Activated T-cell treated with anti-CD3 and anti-CD28 coated beads, Interleukin-2, amount 50 U/mL, for 72 hours (primary cell): ENCODE data around the gene EFNA1. TPM values are rescaled to one million over a fixed set of nuclear protein-coding genes. Genes with fewer than 3 reads are reported as not detected.
A peak's percentile ranks its signal among the peaks of the same experiment; 100 is the strongest.

ENCODE experiments used
- ATAC-seq, 2 donors: fragments of 150-1000 bp; cut with Tn5 transposase; replicated peaks in 1 of 2; 2 replicates each; pipeline ENCODE4 v1.10.0; 2021; ENCODE audit warnings: moderate library complexity in 2 of 2, mild to moderate bottlenecking in 1 of 2
- DNase-seq, 2 donors: peaks; one replicate each; pipeline ENCODE4 v3.0.0; 2021 to 2022; ENCODE audit warnings: mixed read lengths in 1 of 2
- H3K27ac Mint-ChIP-seq: one replicate; pipeline ENCODE4 v1.8.0; 2022; ENCODE audit warnings: mild to moderate bottlenecking, moderate library complexity, mixed read lengths
- H3K27me3 Mint-ChIP-seq: one replicate; pipeline ENCODE4 v1.8.0; 2022; ENCODE audit warnings: low read depth, mixed read lengths
- H3K36me3 Mint-ChIP-seq, 2 donors: one replicate each; pipeline ENCODE4 v1.8.0; 2022; ENCODE audit warnings: mixed read lengths in 2 of 2, mild to moderate bottlenecking in 1 of 2; ENCODE audit not compliant: insufficient read depth in 2 of 2
- H3K4me1 Mint-ChIP-seq: one replicate; pipeline ENCODE4 v1.8.0; 2022; ENCODE audit warnings: low read depth, mixed read lengths
- H3K4me3 Mint-ChIP-seq, 2 donors: one replicate each; pipeline ENCODE4 v1.8.0; 2022; ENCODE audit warnings: mild to moderate bottlenecking in 2 of 2, mixed read lengths in 2 of 2, moderate library complexity in 2 of 2
- H3K9me3 Mint-ChIP-seq, 2 donors: one replicate each; pipeline ENCODE4 v1.8.0; 2022; ENCODE audit warnings: mixed read lengths in 2 of 2
- total RNA-seq, 2 donors: library from RNA; stranded (reverse); gene quantifications; one replicate each; pipeline ENCODE4 v1.2.3, GENCODE V29; 2022

EFNA1 gene
- total RNA-seq, 2 donors from 2014 or later, result 1.00 to 1.4 TPM

DNA sequence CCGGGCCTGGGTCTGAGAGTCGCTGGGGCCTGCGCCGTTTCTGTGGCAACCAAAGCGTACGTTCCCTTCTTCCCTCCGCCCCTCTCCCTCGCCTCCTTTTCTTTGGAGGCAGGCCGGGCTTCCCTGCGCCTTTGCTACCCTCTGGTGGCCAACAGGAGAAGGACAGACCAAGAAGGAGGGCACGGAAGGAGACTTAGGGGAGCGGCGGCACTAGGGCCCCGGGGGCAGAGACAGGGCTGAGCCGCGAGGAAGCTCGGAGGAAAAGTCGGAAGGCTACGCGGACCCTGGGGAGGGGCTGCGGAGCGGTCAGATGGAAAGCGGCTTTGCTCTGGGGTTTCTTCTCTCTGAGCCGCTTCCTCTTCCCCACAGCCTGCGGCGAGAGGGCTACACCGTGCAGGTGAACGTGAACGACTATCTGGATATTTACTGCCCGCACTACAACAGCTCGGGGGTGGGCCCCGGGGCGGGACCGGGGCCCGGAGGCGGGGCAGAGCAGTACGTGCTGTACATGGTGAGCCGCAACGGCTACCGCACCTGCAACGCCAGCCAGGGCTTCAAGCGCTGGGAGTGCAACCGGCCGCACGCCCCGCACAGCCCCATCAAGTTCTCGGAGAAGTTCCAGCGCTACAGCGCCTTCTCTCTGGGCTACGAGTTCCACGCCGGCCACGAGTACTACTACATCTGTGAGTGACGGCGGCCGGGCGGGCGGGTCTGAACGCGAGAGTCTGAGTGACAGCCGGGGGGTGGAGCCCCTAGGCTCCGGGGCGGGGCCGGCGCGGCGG is 42.8 kb upstream of the EFNA1 start:
- Mint-ChIP-seq H3K4me3 (peak overlapping the region; percentile 84 to 88), H3K27me3 (peaks cover 34% of the 10 kb centered on the region), H3K36me3 (peaks cover 0 to 2% of the 10 kb centered on the region in 2 donors), H3K9me3 (no peaks in the 10 kb centered on the region), H3K4me1 (peaks cover 40% of the 10 kb centered on the region), H3K27ac (peak overlapping the region; percentile 91)
- peak; percentile 84 to 85 for ATAC-seq
- DNase-seq, result peak; percentile 95

DNA sequence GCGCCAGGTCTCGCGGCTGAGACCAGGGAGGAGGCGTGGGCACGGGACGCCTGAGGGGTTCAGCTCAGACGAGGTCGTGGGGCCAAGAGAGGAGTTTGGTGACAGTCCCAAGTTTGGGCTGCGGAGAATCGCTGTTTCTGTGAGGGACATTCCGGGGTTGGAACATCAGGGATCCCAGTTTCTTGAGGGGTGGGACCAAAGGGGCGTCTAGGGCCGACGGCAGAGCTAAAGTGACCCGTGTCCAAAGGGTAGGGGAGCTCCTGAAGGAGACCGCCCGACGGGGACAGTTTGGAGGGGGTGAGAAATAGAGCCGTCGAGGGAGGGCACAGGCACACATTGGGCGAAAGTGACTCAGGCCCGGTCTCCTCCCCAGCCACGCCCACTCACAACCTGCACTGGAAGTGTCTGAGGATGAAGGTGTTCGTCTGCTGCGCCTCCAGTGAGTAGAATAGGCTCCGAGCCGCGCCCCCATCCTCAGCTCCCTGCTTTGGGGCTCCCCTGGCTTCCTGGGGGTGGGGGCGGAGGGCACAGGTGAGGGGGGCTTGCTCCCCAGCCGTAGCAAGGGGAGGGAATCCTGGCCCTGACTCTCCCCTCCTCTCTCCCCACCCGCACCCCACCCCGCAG is 42.1 kb upstream of the EFNA1 start:
- ATAC-seq, result peak; percentile 56 to 57
- Mint-ChIP-seq H3K27ac (peak overlapping the region; percentile 91), H3K4me3 (peak overlapping the region; percentile 84 to 88), H3K36me3 (peaks cover 0 to 2% of the 10 kb centered on the region in 2 donors), H3K27me3 (peaks cover 34% of the 10 kb centered on the region), H3K4me1 (peaks cover 40% of the 10 kb centered on the region), H3K9me3 (no peaks in the 10 kb centered on the region)
- peak; percentile 80 to 90 for DNase-seq

DNA sequence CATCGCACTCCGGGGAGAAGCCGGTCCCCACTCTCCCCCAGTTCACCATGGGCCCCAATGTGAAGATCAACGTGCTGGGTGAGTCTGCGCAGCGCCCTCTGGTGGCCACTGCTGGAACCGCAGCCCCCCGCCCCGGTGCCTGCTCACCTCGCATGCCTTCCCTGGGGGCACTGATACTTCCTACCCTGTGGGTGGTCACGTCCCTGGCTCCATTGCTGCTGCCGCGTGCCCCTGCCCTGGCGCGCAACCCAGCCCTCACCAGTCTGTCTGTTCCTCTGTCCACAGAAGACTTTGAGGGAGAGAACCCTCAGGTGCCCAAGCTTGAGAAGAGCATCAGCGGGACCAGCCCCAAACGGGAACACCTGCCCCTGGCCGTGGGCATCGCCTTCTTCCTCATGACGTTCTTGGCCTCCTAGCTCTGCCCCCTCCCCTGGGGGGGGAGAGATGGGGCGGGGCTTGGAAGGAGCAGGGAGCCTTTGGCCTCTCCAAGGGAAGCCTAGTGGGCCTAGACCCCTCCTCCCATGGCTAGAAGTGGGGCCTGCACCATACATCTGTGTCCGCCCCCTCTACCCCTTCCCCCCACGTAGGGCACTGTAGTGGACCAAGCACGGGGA is 41.4 kb upstream of the EFNA1 start:
- ATAC-seq (peak; percentile 14 to 22), DNase-seq (peak; percentile 85 to 90)
- peak overlapping the region; percentile 81 for H3K27ac Mint-ChIP-seq
- peak overlapping the region; percentile 84 to 88 for H3K4me3 Mint-ChIP-seq
- peaks cover 0 to 2% of the 10 kb centered on the region in 2 donors for H3K36me3 Mint-ChIP-seq
- H3K4me1 Mint-ChIP-seq, result peaks cover 40% of the 10 kb centered on the region
- H3K27me3 Mint-ChIP-seq, result peaks cover 31% of the 10 kb centered on the region
- no peaks in the 10 kb centered on the region for H3K9me3 Mint-ChIP-seq

DNA sequence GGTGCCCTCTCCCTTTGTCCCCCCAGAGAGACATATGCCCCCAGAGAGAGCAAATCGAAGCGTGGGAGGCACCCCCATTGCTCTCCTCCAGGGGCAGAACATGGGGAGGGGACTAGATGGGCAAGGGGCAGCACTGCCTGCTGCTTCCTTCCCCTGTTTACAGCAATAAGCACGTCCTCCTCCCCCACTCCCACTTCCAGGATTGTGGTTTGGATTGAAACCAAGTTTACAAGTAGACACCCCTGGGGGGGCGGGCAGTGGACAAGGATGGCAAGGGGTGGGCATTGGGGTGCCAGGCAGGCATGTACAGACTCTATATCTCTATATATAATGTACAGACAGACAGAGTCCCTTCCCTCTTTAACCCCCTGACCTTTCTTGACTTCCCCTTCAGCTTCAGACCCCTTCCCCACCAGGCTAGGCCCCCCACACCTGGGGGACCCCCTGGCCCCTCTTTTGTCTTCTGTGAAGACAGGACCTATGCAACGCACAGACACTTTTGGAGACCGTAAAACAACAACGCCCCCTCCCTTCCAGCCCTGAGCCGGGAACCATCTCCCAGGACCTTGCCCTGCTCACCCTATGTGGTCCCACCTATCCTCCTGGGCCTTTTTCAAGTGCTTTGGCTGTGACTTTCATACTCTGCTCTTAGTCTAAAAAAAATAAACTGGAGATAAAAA is 40.7 kb upstream of the EFNA1 start:
- no peaks in the 10 kb centered on the region for H3K36me3 Mint-ChIP-seq
- no peak for DNase-seq
- no peak for ATAC-seq
- H3K27ac Mint-ChIP-seq, result no peak overlapping the region
- H3K27me3 Mint-ChIP-seq, result peaks cover 23% of the 10 kb centered on the region
- no peaks in the 10 kb centered on the region for H3K9me3 Mint-ChIP-seq
- H3K4me3 Mint-ChIP-seq, result peak overlapping the region; percentile 7 to 20
- peaks cover 41% of the 10 kb centered on the region for H3K4me1 Mint-ChIP-seq

DNA sequence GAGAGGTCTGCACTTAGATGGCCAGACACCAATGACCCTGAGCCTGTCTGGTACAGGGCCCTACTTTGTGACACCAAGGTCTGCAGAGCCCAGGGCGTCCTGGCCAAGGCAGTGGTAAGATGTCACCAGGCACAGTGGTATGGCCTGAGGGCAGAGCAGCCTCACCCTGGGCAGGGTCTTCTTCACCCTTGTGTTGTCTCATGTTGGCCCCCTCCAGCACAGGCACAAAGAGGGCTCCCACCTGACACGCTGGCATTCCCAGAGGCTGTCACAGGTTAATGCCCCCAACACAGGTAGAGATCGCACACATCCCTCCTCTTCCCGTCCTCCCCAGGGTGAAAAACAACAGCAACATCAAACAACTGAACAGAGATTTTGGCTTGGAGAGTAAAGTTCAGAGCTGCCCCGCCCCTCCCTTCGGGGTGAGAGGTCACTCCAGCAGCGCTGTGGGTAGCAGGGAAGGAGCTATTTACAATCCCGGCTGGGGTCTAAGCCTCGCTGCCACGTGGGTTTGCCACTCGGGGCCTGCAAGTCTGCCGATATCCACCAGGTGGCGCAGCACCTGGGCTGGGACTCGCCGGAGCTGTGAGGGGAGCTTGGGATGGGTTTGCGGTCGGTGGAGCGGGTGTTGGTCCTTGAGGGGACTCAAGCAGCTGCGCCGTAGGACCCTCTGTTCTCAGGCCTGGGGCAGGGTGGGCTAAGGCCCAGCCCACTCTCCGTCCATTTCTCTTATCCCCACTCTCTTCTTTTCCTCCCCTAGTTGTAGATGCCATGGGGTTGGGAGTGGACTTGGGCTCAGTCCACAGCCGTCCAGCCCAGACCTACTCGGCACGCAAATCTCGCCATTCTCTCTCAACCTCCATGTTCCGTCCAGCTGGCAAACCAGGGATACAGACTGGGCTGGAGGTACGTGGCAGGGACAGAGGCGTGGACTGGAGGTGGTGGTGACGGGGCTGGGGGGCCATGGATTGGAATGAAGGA is 36.3 kb upstream of the EFNA1 start:
- Mint-ChIP-seq H3K9me3 (no peaks in the 10 kb centered on the region), H3K4me3 (peak overlapping the region in 1 of 2 donors; percentile 2), H3K27me3 (peaks cover 8% of the 10 kb centered on the region), H3K4me1 (peaks cover 12% of the 10 kb centered on the region), H3K36me3 (no peaks in the 10 kb centered on the region), H3K27ac (no peak overlapping the region)
- ATAC-seq (peak; percentile 84 to 86), DNase-seq (peak; percentile 82 to 86)

DNA sequence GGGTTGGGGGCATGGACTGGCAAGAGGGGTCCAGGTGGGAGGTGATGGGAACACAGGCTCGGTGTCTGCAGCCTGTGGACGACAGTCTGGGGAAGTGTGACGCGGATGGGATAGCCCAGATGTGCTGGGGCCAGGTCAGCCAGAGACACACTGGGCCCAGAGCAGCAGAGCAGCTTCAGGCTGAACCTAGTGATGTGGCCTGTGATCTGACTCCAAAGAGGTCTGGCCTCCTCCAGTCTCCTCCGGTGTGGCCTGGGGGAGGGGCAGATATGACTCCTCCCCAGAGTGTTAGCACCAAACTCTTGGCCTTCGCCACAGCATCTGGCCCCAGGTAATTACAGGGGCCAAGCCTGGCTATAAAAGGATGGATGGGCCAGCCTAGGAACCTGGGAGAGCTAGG is 35.5 kb upstream of the EFNA1 start:
- no peak for DNase-seq
- H3K4me1 Mint-ChIP-seq, result peaks cover 11% of the 10 kb centered on the region
- no peak overlapping the region for H3K4me3 Mint-ChIP-seq
- H3K27ac Mint-ChIP-seq, result no peak overlapping the region
- peaks cover 8% of the 10 kb centered on the region for H3K27me3 Mint-ChIP-seq
- ATAC-seq, result no peak
- no peaks in the 10 kb centered on the region for H3K9me3 Mint-ChIP-seq
- no peaks in the 10 kb centered on the region for H3K36me3 Mint-ChIP-seq

DNA sequence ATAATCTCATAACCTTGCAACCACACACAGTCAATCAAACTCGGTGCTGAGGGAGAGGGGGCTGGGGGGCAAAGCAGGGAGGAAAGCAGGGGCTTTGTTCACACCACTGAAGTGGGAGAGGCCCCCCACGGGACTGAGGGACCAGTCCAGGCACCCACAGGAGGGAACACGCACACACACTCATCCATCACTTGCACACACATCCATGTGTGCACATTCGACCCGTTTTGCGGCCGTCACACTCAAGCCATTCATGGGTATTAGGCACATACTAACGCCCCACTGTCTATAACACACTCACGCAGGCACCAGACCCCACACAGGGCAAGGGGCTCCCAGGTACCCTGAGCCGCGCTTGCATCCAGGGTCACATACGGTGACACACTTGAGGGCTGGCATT is 35.0 kb upstream of the EFNA1 start:
- no peak overlapping the region for H3K4me3 Mint-ChIP-seq
- H3K36me3 Mint-ChIP-seq, result no peaks in the 10 kb centered on the region
- peaks cover 11% of the 10 kb centered on the region for H3K4me1 Mint-ChIP-seq
- ATAC-seq (no peak), DNase-seq (no peak)
- H3K9me3 Mint-ChIP-seq, result no peaks in the 10 kb centered on the region
- H3K27me3 Mint-ChIP-seq, result peaks cover 8% of the 10 kb centered on the region
- no peak overlapping the region for H3K27ac Mint-ChIP-seq

DNA sequence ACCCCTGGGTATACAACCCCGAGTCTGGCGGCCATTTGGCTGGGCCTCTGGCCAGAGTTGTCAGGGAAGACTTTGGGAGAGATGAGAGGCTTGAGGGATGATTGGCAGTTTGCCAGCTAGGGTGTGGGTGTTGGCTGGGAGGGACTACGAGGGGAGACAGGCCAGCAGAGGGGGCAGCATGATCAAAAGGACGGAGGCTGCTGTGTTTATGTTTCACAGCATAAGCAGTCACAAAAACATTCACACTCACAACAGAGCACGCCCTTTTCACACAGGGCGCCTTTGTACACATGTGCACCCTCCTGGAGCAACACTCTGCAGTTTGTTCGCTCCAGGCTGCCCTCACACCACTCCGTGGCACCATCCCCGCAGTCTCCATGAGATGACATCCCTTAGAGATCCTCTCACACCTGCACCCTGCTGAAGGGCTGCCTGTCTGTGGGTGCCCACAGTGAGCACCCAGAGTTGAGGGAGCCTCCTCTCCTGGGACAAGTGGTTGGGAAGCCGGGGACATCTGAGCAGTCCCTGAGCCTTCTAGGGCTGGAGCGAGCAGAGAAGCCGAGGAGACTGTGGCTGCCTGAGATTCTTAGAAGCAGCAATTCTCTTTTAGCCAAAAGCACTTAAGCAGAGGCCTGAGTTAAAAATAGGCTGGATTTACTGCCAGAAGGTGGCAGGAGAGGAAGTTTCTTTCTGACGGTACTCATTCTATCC is 33.6 kb upstream of the EFNA1 start:
- Mint-ChIP-seq H3K4me1 (peaks cover 11% of the 10 kb centered on the region), H3K27ac (no peak overlapping the region), H3K4me3 (no peak overlapping the region), H3K36me3 (no peaks in the 10 kb centered on the region), H3K27me3 (peaks cover 8% of the 10 kb centered on the region), H3K9me3 (no peaks in the 10 kb centered on the region)
- no peak for DNase-seq
- peak; percentile 47 to 51 for ATAC-seq

DNA sequence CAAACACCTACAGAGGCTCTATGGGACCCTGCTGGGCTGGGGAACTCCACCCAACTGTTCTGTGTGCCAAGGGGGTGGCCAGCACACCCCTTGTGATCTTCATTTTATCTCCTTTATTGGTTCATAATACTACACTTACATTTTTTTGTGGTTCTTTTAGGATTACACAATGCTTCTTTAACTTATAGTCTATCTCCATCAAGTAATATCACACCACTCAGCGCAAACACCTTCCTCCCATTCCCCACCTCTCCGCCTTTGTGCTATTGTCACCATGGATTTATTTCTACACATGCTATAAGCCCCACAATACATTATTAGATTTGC is 33.1 kb upstream of the EFNA1 start:
- Mint-ChIP-seq H3K27ac (no peak overlapping the region), H3K9me3 (no peaks in the 10 kb centered on the region), H3K36me3 (no peaks in the 10 kb centered on the region), H3K4me3 (no peak overlapping the region), H3K27me3 (peaks cover 8% of the 10 kb centered on the region), H3K4me1 (peaks cover 11% of the 10 kb centered on the region)
- no peak for DNase-seq
- no peak for ATAC-seq

DNA sequence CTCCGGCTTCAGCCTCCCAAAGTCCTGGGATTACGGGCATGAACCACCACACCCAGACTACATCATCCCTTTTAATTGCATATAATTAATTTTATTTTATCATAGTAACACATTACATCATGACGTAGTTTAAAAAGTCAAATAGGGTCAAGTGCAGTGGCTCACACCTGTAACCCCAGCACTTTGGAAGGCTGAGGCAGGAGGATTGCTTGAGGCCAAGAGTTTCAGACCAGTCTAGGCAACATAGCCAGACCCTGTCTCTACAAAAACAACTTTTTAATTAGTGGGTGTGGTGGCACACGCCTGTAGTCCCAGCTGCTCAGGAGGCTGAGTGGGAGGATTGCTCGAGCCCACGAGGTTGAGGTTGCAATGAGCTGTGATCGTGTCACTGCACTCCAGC is 28.3 kb upstream of the EFNA1 start:
- DNase-seq (no peak), ATAC-seq (no peak)
- no peaks in the 10 kb centered on the region for H3K36me3 Mint-ChIP-seq
- H3K9me3 Mint-ChIP-seq, result no peaks in the 10 kb centered on the region
- H3K27ac Mint-ChIP-seq, result no peak overlapping the region
- no peak overlapping the region for H3K4me3 Mint-ChIP-seq
- H3K4me1 Mint-ChIP-seq, result no peaks in the 10 kb centered on the region
- peaks cover 8% of the 10 kb centered on the region for H3K27me3 Mint-ChIP-seq

DNA sequence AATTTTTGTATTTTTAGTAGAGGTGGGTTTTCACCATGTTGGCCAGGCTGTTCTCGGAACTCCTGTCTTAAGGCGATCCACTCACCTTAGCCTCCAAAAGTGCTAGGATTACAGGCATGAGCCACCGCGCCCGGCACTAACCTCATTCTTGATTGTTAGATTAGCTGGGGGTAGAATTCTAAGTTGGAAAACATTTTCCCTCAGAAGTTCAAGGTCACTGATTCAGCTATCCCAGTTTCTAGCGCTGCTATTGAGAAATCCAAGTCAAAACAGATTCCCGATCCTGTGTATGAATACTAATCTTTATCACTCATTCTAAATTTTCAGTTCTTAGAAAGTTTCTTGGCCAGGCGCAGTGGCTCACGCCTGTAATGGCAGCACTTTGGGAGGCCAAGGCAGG is 24.4 kb upstream of the EFNA1 start:
- H3K27me3 Mint-ChIP-seq, result no peaks in the 10 kb centered on the region
- no peak for DNase-seq
- no peak for ATAC-seq
- no peaks in the 10 kb centered on the region for H3K36me3 Mint-ChIP-seq
- no peaks in the 10 kb centered on the region for H3K9me3 Mint-ChIP-seq
- H3K4me1 Mint-ChIP-seq, result no peaks in the 10 kb centered on the region
- no peak overlapping the region for H3K4me3 Mint-ChIP-seq
- H3K27ac Mint-ChIP-seq, result no peak overlapping the region
